ENCODE results near the gene ARHGAP12. TPM values are rescaled to one million over a fixed set of nuclear protein-coding genes. Genes with fewer than 3 reads are reported as not detected.

The ARHGAP12 gene
- total RNA-seq, 1 donor from 2014 or later: 32.2 TPM

DNA sequence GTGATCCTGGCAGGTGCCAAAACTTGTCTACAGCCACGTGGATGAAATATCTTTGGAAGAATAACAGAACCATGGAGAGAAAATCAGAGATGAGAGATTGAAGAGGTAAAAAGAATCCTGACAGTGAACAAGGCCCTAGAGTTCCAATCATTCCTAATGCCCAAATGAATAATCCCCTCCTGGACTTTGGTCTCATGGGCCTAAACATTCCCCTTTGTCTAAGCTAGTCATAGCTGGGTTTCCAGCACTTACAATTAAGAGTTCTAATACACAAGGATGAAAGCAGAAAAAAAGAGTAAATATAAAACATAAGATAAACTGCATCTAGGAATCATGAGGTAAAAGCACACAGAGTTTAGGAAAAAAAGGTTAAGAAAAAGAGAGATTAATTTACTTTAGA is 40.2 kb downstream of the ARHGAP12 start:
- intact Hi-C loops (cut with DNase I): no loop called here
- Histone ChIP-seq H3K9me3 (no peaks in the 10 kb centered on the region), H3K4me1 (peaks cover 13% of the 10 kb centered on the region), H3K27ac (no peak overlapping the region), H3K27me3 (no peaks in the 10 kb centered on the region), H3K36me3 (no peaks in the 10 kb centered on the region), H3K4me3 (no peak overlapping the region)
- TF ChIP-seq POLR2A (IDR thresholded peaks at IDR 0.05): no peak
- no peak for TF ChIP-seq POLR2AphosphoS5 (IDR thresholded peaks at IDR 0.05; ENCODE audit: insufficient read depth in 1 of 2, low read depth in 1 of 2)
- TF ChIP-seq, protein P1, sequence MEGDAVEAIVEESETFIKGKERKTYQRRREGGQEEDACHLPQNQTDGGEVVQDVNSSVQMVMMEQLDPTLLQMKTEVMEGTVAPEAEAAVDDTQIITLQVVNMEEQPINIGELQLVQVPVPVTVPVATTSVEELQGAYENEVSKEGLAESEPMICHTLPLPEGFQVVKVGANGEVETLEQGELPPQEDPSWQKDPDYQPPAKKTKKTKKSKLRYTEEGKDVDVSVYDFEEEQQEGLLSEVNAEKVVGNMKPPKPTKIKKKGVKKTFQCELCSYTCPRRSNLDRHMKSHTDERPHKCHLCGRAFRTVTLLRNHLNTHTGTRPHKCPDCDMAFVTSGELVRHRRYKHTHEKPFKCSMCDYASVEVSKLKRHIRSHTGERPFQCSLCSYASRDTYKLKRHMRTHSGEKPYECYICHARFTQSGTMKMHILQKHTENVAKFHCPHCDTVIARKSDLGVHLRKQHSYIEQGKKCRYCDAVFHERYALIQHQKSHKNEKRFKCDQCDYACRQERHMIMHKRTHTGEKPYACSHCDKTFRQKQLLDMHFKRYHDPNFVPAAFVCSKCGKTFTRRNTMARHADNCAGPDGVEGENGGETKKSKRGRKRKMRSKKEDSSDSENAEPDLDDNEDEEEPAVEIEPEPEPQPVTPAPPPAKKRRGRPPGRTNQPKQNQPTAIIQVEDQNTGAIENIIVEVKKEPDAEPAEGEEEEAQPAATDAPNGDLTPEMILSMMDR (IDR thresholded peaks at IDR 0.05): no peak
- DNase-seq (ENCODE audit: extremely low spot score in 2 of 2): no peak

DNA sequence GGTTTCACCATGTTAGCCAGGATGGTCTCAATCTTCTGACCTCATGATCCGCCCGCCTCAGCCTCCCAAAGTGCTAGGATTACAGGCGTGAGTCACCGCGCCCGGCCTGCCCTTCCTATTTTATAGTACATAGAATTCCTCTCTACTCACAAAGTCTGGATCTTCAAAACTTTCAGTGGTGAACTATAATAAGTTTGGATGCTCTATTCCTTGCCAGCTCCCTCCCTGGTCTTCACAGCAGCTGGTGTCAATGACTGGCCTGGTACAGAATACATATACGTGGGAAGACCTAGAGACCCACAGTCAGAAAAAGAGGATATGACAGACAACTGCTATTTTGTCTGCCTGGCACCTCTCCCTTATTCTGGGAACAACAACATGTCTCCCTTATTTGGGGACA is 40.8 kb downstream of the ARHGAP12 start:
- no peak for TF ChIP-seq POLR2A (IDR thresholded peaks at IDR 0.05)
- TF ChIP-seq POLR2AphosphoS5 (IDR thresholded peaks at IDR 0.05; ENCODE audit: insufficient read depth in 1 of 2, low read depth in 1 of 2): no peak
- TF ChIP-seq, protein P1 (IDR thresholded peaks at IDR 0.05): no peak

DNA sequence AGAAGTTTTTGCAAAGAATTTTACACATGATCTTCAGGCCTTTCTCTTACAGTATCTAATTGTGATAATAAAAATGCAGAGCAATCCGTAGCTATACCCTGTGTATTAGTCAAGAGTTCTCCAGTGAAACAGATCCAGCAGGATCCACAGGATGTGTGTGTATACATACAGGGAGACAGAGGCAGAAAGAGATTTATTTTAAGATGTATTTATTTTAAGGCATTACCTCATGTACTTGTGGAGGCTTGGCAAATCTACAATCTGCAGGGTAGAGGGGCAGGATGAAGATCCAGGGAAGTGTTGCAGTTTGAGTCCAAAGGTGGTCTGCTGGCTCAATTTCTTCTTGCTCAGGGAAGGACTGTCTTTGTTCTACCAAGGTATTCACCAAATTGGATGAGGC is 41.7 kb downstream of the ARHGAP12 start:
- Histone ChIP-seq H3K27ac (no peak overlapping the region), H3K9me3 (no peaks in the 10 kb centered on the region), H3K36me3 (no peaks in the 10 kb centered on the region), H3K27me3 (no peaks in the 10 kb centered on the region), H3K4me1 (peaks cover 13% of the 10 kb centered on the region), H3K4me3 (no peak overlapping the region)
- intact Hi-C loops (cut with DNase I): no loop called here
- TF ChIP-seq POLR2AphosphoS5 (IDR thresholded peaks at IDR 0.05; ENCODE audit: insufficient read depth in 1 of 2, low read depth in 1 of 2): no peak
- TF ChIP-seq, protein P1 (IDR thresholded peaks at IDR 0.05): no peak
- no peak for TF ChIP-seq POLR2A (IDR thresholded peaks at IDR 0.05)
- no peak for DNase-seq (ENCODE audit: extremely low spot score in 2 of 2)

More for the DNA sequence above, 40.8 kb downstream of the ARHGAP12 start:
- H3K4me3 ChIP-seq: no peak overlapping the region
- no peaks in the 10 kb centered on the region for H3K36me3 ChIP-seq
- no peak overlapping the region for H3K27ac ChIP-seq
- no peaks in the 10 kb centered on the region for H3K27me3 ChIP-seq
- peaks cover 13% of the 10 kb centered on the region for H3K4me1 ChIP-seq
- intact Hi-C loops (cut with DNase I): no loop called here
- H3K9me3 ChIP-seq: no peaks in the 10 kb centered on the region
- DNase-seq (ENCODE audit: extremely low spot score in 2 of 2): no peak

DNA sequence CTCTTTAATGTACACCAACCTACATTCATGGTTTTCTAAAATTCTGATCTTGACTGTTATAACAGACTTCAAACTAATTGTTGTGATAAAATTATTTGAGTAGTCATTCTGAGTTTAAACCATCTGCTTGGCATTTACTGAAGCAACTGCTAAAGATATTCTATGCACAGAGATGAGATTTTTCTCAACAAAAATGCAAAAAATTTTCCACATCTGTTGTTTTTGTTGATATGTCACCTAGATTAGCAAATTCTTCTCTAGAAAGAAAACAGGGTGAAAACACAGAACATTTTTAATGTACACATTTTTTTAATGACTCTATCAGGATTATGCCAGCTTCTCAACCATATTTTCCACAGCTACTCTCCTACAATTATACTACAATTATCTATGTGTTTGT is 42.7 kb downstream of the ARHGAP12 start:
- intact Hi-C loops (cut with DNase I): no loop called here
- Histone ChIP-seq H3K27me3 (no peaks in the 10 kb centered on the region), H3K4me3 (no peak overlapping the region), H3K9me3 (no peaks in the 10 kb centered on the region), H3K27ac (no peak overlapping the region), H3K36me3 (no peaks in the 10 kb centered on the region), H3K4me1 (peaks cover 13% of the 10 kb centered on the region)
- TF ChIP-seq, protein P1 (IDR thresholded peaks at IDR 0.05): no peak
- TF ChIP-seq POLR2AphosphoS5 (IDR thresholded peaks at IDR 0.05; ENCODE audit: insufficient read depth in 1 of 2, low read depth in 1 of 2) (no peak), POLR2A (IDR thresholded peaks at IDR 0.05) (no peak)
- no peak for DNase-seq (ENCODE audit: extremely low spot score in 2 of 2)

DNA sequence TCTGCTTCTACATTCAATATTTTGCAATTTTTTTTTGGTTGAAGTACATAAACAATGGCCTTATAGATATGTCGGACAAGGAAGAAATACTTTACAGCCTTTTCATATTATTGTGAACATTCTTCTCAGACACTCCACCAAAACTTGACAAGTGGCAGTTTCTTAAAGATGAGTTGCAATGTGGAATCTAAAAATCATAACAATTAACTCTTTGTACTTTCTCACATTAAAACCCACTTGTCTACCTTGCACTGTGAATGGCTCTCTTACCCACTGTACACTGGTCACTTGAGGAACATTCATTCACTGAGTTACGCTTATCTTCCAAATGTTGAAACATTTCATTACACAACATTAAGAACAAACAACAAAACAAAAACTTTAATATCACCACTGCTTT is 44.2 kb downstream of the ARHGAP12 start:
- peaks cover 13% of the 10 kb centered on the region for H3K4me1 ChIP-seq
- no peak overlapping the region for H3K4me3 ChIP-seq
- intact Hi-C loops (cut with DNase I): no loop called here
- no peaks in the 10 kb centered on the region for H3K27me3 ChIP-seq
- H3K27ac ChIP-seq: no peak overlapping the region
- no peaks in the 10 kb centered on the region for H3K36me3 ChIP-seq
- no peaks in the 10 kb centered on the region for H3K9me3 ChIP-seq
- TF ChIP-seq, protein P1 (IDR thresholded peaks at IDR 0.05): no peak
- TF ChIP-seq POLR2A (IDR thresholded peaks at IDR 0.05): no peak
- no peak for TF ChIP-seq POLR2AphosphoS5 (IDR thresholded peaks at IDR 0.05; ENCODE audit: insufficient read depth in 1 of 2, low read depth in 1 of 2)
- DNase-seq (ENCODE audit: extremely low spot score in 2 of 2): no peak

Data from vagina (tissue), 2 donors.